Measurements from ENCODE around the gene NEURL3. TPM values are rescaled to one million over a fixed set of nuclear protein-coding genes. Genes with fewer than 3 reads are reported as not detected.

NEURL3 gene
- total and polyA plus RNA-seq, 2 of the 4 experiments (the other 2 are of a cell fraction), result not detected

DNA sequence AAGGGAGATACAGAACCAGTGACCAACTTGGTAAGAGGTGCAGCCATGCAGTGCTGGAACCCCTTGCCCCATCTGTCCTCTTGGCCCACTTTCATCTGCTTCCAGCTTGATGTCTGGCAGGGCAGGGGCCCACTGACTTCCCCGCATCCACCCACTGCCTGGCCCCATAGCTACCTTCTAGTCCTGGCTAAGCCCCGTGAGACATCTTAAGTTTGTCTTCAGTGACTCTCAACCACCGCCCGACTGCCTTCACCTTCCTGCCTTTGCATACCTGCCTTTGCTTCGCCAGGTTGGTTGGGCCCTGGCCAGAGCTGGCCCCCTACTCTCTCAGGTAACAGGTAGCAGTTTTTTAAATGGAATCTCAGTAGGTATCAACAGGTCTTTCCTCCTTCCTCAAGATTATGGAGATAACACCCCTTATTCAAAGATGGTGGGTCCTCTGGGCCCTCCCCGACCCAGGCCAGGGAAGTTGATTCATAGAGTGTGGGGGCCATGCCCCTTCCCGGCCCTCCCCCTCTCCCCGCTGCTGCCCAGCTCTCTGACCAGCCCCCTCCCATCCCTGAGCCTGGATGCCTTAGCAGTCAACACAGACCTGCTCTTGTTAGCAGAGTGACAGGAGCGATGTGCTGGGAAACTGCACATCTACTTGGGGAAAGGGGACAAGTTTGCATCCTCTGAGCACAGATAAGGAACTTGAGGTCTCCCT is 34.2 kb upstream of the NEURL3 start:
- Histone ChIP-seq H2BK120ac (ENCODE audit: low read depth, low read length) (no peak overlapping the region), H3K56ac (ENCODE audit: extremely low read depth, insufficient read depth, low read length) (no peak overlapping the region), H4K8ac (ENCODE audit: low read depth in 2 of 2, low read length in 2 of 2) (no peak overlapping the region), H3K14ac (replicated peaks; ENCODE audit: low read depth, low read length) (no peak overlapping the region), H2BK5ac (ENCODE audit: low read depth, low read length, poor library complexity, severe bottlenecking) (no peak overlapping the region), H2AFZ (replicated peaks; ENCODE audit: low read length, poor library complexity) (no peak overlapping the region), H3K9me1 (ENCODE audit: insufficient read depth, low read length) (peaks cover 8% of the 10 kb centered on the region), H2BK20ac (ENCODE audit: low read depth, low read length) (no peak overlapping the region), H3K9me3 (ENCODE audit: control insufficient read depth, insufficient read depth, low read length) (no peaks in the 10 kb centered on the region), H3K9ac (ENCODE audit: low read depth, low read length) (no peak overlapping the region), H3K4me2 (ENCODE audit: low read depth, low read length) (no peak overlapping the region), H3K18ac (ENCODE audit: low read depth, low read length) (no peak overlapping the region), H3K79me1 (ENCODE audit: low read depth in 1 of 2, low read length in 2 of 2) (peaks cover 14 to 48% of the 10 kb centered on the region in 2 experiments), H3K36me3 (ENCODE audit: control insufficient read depth, insufficient read depth, low read length) (peaks cover 4% of the 10 kb centered on the region), H3K23ac (ENCODE audit: low read depth, low read length) (no peak overlapping the region), H3K27me3 (ENCODE audit: control insufficient read depth, insufficient read depth, low read length) (no peaks in the 10 kb centered on the region), H3K4me3 (ENCODE audit: insufficient read depth, low read depth, low read length) (no peak overlapping the region), H4K91ac (ENCODE audit: insufficient read depth, low read depth, low read length) (no peak overlapping the region), H3K4ac (ENCODE audit: low read depth, low read length) (no peak overlapping the region), H3K27ac (ENCODE audit: insufficient read depth, low read length) (no peak overlapping the region), H2AK9ac (replicated peaks; ENCODE audit: low read depth, low read length, poor library complexity) (peak overlapping the region; percentile 51), H4K20me1 (ENCODE audit: insufficient read depth, low read length) (peaks cover 38% of the 10 kb centered on the region), H2AK5ac (ENCODE audit: low read depth, low read length) (no peak overlapping the region; the same call in 1 of the 2 replicates), H4K5ac (ENCODE audit: low read depth, low read length) (no peak overlapping the region), H2BK15ac (ENCODE audit: low read depth, low read length) (no peak overlapping the region), H3K4me1 (ENCODE audit: control insufficient read depth, insufficient read depth, low read length) (peaks cover 24% of the 10 kb centered on the region)
- dilution Hi-C loops (cut with HindIII; ENCODE audit: low sequenced_read_pairs, unreplicated experiment) (no loop called here), in situ Hi-C loops (cut with MboI; ENCODE audit: low sequenced_read_pairs) (no loop called here), intact Hi-C loops (cut with micrococcal nuclease) (no loop called here)
- BruUV-seq (replicated peaks), result no TSS peak
- 93% methylated on average over 2 of the region's 9 CpGs; no CpG with 5 or more reads in 1 of the 2 experiments for WGBS, 2 experiments (ENCODE audit: extremely low coverage in 2 of 2, insufficient read length in 1 of 2)
- TF ChIP-seq FOS (IDR thresholded peaks at IDR 0.05; ENCODE audit: low read depth, low read length) (no peak), CEBPB (IDR thresholded peaks at IDR 0.05; ENCODE audit: low read depth, low read length) (no peak), MAZ (IDR thresholded peaks at IDR 0.05; ENCODE audit: borderline replicate concordance, low read depth, low read length) (no peak), NFE2L2 (IDR thresholded peaks at IDR 0.05; ENCODE audit: low read depth, low read length) (no peak), MXI1 (IDR thresholded peaks at IDR 0.05; ENCODE audit: borderline replicate concordance, low read depth, low read length) (no peak), RCOR1 (IDR thresholded peaks at IDR 0.05; ENCODE audit: insufficient replicate concordance, low read length) (no peak), POLR2A (IDR thresholded peaks at IDR 0.05; ENCODE audit: low read depth, low read length) (no peak), BHLHE40 (IDR thresholded peaks at IDR 0.05; ENCODE audit: low read depth, low read length) (no peak), SMC3 (IDR thresholded peaks at IDR 0.05; ENCODE audit: low read depth, low read length) (no peak), CHD1 (IDR thresholded peaks at IDR 0.05; ENCODE audit: low read depth, low read length) (no peak), RFX5 (IDR thresholded peaks at IDR 0.05; ENCODE audit: low read depth, low read length) (no peak)
- TF ChIP-seq, protein P1, sequence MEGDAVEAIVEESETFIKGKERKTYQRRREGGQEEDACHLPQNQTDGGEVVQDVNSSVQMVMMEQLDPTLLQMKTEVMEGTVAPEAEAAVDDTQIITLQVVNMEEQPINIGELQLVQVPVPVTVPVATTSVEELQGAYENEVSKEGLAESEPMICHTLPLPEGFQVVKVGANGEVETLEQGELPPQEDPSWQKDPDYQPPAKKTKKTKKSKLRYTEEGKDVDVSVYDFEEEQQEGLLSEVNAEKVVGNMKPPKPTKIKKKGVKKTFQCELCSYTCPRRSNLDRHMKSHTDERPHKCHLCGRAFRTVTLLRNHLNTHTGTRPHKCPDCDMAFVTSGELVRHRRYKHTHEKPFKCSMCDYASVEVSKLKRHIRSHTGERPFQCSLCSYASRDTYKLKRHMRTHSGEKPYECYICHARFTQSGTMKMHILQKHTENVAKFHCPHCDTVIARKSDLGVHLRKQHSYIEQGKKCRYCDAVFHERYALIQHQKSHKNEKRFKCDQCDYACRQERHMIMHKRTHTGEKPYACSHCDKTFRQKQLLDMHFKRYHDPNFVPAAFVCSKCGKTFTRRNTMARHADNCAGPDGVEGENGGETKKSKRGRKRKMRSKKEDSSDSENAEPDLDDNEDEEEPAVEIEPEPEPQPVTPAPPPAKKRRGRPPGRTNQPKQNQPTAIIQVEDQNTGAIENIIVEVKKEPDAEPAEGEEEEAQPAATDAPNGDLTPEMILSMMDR (conservative IDR thresholded peaks at IDR 0.05; ENCODE audit: low read depth, low read length), result no peak
- TF ChIP-seq, protein P2, sequence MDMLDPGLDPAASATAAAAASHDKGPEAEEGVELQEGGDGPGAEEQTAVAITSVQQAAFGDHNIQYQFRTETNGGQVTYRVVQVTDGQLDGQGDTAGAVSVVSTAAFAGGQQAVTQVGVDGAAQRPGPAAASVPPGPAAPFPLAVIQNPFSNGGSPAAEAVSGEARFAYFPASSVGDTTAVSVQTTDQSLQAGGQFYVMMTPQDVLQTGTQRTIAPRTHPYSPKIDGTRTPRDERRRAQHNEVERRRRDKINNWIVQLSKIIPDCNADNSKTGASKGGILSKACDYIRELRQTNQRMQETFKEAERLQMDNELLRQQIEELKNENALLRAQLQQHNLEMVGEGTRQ (IDR thresholded peaks at IDR 0.05; ENCODE audit: low read depth, low read length), result no peak
- TF ChIP-seq, protein P3, sequence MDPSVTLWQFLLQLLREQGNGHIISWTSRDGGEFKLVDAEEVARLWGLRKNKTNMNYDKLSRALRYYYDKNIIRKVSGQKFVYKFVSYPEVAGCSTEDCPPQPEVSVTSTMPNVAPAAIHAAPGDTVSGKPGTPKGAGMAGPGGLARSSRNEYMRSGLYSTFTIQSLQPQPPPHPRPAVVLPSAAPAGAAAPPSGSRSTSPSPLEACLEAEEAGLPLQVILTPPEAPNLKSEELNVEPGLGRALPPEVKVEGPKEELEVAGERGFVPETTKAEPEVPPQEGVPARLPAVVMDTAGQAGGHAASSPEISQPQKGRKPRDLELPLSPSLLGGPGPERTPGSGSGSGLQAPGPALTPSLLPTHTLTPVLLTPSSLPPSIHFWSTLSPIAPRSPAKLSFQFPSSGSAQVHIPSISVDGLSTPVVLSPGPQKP (IDR thresholded peaks at IDR 0.05; ENCODE audit: borderline replicate concordance, low read depth, low read length), result no peak
- CTCF ChIA-PET, result interaction anchor here (1.5 kb wide), 1 partner anchor 15 kb away, joined by 3 read pairs; no protein-coding TSS in a partner anchor
- POLR2A ChIA-PET (ENCODE audit: unreplicated experiment), result no interaction called here
- no peak for ATAC-seq (ENCODE audit: low read depth)
- DNase-seq, result no peak
